Gastrocnemius medialis (tissue), 4 donors: ENCODE results near the gene SIAE. TPM values are rescaled to one million over a fixed set of nuclear protein-coding genes. Genes with fewer than 3 reads are reported as not detected.

ENCODE experiments used
- ATAC-seq, 2 donors: fragments of 150-250 bp; one replicate each; pipeline ENCODE4 v1.9.1; 2016
- DNase-seq, 2 donors: peaks; one replicate each; pipeline ENCODE4 v3.0.0-alpha.2; 2019
- H3K27ac ChIP-seq, 4 donors: fragments of 200-600 bp; sonication (generic); 1 replicate in 1 of 4; 2 replicates in 3 of 4; pipeline ENCODE4 v1.5.1; 2016 to 2018; ENCODE audit warnings: mild to moderate bottlenecking in 2 of 4, moderate library complexity in 1 of 4
- H3K27me3 ChIP-seq, 3 donors: fragments of 200-600 bp; sonication (generic) in 2 of 3; 1 replicate in 1 of 3; 2 replicates in 2 of 3; pipeline versions ENCODE4 v1.5.1 to v1.6.0; 2016 to 2019; ENCODE audit warnings: mild to moderate bottlenecking in 1 of 3, moderate library complexity in 1 of 3
- H3K36me3 ChIP-seq, 2 donors: fragments of 200-600 bp; sonication (generic) in 1 of 2; one replicate each; pipeline ENCODE4 v1.5.1; 2017 to 2018
- H3K4me1 ChIP-seq, 2 donors: fragments of 200-600 bp; sonication (generic) in 1 of 2; one replicate each; pipeline ENCODE4 v1.5.1; 2016 to 2017; ENCODE audit warnings: mild to moderate bottlenecking in 2 of 2
- H3K4me3 ChIP-seq, 4 donors: fragments of 200-600 bp; sonication (generic) in 3 of 4; 1 replicate in 1 of 4; 2 replicates in 3 of 4; pipeline ENCODE4 v1.5.1; 2016 to 2019; ENCODE audit warnings: mild to moderate bottlenecking in 2 of 4
- H3K9me3 ChIP-seq, 3 donors: fragments of 200-600 bp; sonication (generic) in 2 of 3; 1 replicate in 1 of 3; 2 replicates in 2 of 3; pipeline ENCODE4 v1.5.1; 2016 to 2019
- POLR2A ChIP-seq, 2 donors: fragments of 450-650 bp; IDR thresholded peaks; one replicate each; pipeline ENCODE4 v1.6.1; 2017; ENCODE audit warnings: antibody characterized with exemption in 2 of 2, mild to moderate bottlenecking in 2 of 2, moderate library complexity in 2 of 2
- in situ Hi-C, 4 donors: fragments of 200-750 bp; cut with MboI; loops; one replicate each; pipeline versions ENCODE4 v1.15.0 to v1.8.0; 2017; ENCODE audit warnings: low sequenced_read_pairs in 4 of 4
- intact Hi-C: fragments of 100-400 bp; cut with DNase I; formaldehyde crosslinking; loops from one replicate; pipeline ENCODE4 v1.15.1; 2023; ENCODE audit warnings: low total_unique reads
- total RNA-seq, 4 donors: library from RNA; depleted of rRNA; stranded (reverse); fragments of >200 nt; gene quantifications; one replicate each; pipeline versions ENCODE4 v1.1.0 to v1.2.3, GENCODE V29; 2016
- TF ChIP-seq, protein P1 (sequence below), 5 experiments: fragments of 450-650 bp in 3 of 5; fragments of 200-600 bp in 2 of 5; sonication (generic) in 2 of 5; IDR thresholded peaks in 4 of 5; conservative IDR thresholded peaks in 1 of 5; 1 replicate in 4 of 5; 2 replicates in 1 of 5; pipeline ENCODE4 v1.5.1; 2016 to 2019; ENCODE audit warnings: antibody characterized with exemption in 5 of 5, mild to moderate bottlenecking in 3 of 5, moderate library complexity in 3 of 5

SIAE gene
- total RNA-seq, 4 donors from 2014 or later: 8.2 to 12.7 (median 10.1) TPM

- in situ Hi-C loops (no loop called here), intact Hi-C loops (no loop called here)
- no peaks in the 10 kb centered on the region for H3K9me3 ChIP-seq
- TF ChIP-seq POLR2A (IDR thresholded peaks at IDR 0.05): no peak
- TF ChIP-seq, protein P1, sequence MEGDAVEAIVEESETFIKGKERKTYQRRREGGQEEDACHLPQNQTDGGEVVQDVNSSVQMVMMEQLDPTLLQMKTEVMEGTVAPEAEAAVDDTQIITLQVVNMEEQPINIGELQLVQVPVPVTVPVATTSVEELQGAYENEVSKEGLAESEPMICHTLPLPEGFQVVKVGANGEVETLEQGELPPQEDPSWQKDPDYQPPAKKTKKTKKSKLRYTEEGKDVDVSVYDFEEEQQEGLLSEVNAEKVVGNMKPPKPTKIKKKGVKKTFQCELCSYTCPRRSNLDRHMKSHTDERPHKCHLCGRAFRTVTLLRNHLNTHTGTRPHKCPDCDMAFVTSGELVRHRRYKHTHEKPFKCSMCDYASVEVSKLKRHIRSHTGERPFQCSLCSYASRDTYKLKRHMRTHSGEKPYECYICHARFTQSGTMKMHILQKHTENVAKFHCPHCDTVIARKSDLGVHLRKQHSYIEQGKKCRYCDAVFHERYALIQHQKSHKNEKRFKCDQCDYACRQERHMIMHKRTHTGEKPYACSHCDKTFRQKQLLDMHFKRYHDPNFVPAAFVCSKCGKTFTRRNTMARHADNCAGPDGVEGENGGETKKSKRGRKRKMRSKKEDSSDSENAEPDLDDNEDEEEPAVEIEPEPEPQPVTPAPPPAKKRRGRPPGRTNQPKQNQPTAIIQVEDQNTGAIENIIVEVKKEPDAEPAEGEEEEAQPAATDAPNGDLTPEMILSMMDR (IDR thresholded peaks at IDR 0.05 in 4 of 5, conservative IDR thresholded peaks at IDR 0.05 in 1 of 5): no peak
- H3K36me3 ChIP-seq: no peaks in the 10 kb centered on the region
- no peak for DNase-seq
- H3K4me1 ChIP-seq: no peaks in the 10 kb centered on the region
- no peak for ATAC-seq
- no peak overlapping the region for H3K4me3 ChIP-seq
- peaks cover 0 to 3% (median 0%) of the 10 kb centered on the region in 3 donors for H3K27me3 ChIP-seq
- no peak overlapping the region for H3K27ac ChIP-seq
These were observed 7.9 kb upstream of the SIAE start for GRCh38 chr11:124681421-124681820.

GRCh38 chr11:124678416-124678815 lies 4.9 kb upstream of the SIAE start:
- DNase-seq (no peak), ATAC-seq (no peak)
- Histone ChIP-seq H3K27ac (no peak overlapping the region), H3K4me3 (no peak overlapping the region), H3K4me1 (peaks cover 8 to 11% of the 10 kb centered on the region in 2 donors), H3K9me3 (no peaks in the 10 kb centered on the region), H3K27me3 (peaks cover 0 to 3% (median 0%) of the 10 kb centered on the region in 3 donors), H3K36me3 (no peaks in the 10 kb centered on the region)
- in situ Hi-C loops: loop anchor here in 1 of 4 donors (10.0 kb wide), 1 partner anchor 156 kb away; no protein-coding TSS in a partner anchor
- TF ChIP-seq, protein P1 (IDR thresholded peaks at IDR 0.05 in 4 of 5, conservative IDR thresholded peaks at IDR 0.05 in 1 of 5): no peak
- no peak for TF ChIP-seq POLR2A (IDR thresholded peaks at IDR 0.05)
- intact Hi-C loops: loop anchor here (10.0 kb wide), 1 partner anchor 916 kb away; the partner anchor contains the start of gene STT3A

DNA sequence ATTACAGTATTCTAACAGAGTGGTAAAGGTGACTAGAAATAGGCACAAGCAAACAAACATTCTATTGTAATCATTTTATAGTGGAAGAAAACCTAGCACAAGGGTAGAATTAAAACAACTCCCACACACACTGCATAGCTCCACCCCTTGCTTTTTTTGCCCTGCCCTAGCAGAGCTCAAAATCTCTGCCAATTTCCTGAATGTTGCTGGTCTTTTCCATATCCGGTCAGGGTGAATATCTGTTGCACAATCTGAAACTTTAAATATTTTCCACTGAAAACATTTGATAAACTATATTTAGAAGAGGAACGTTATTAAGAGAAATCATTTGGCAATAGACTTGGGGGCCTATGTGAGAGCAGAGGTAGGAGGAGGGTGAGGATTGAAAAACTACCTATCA lies 2.8 kb upstream of the SIAE start:
- in situ Hi-C loops (loop anchor here in 1 of 4 donors (10.0 kb wide), 1 partner anchor 158 kb away; no protein-coding TSS in a partner anchor), intact Hi-C loops (loop anchor here (10.0 kb wide), 1 partner anchor 918 kb away; the partner anchor contains the start of gene STT3A)
- H3K36me3 ChIP-seq: no peaks in the 10 kb centered on the region
- no peaks in the 10 kb centered on the region for H3K27me3 ChIP-seq
- H3K4me1 ChIP-seq: peaks cover 15 to 17% of the 10 kb centered on the region in 2 donors
- DNase-seq (no peak), ATAC-seq (peak in 1 of 2 donors; percentile 18)
- no peak overlapping the region for H3K4me3 ChIP-seq
- TF ChIP-seq, protein P1 (IDR thresholded peaks at IDR 0.05 in 4 of 5, conservative IDR thresholded peaks at IDR 0.05 in 1 of 5): no peak
- TF ChIP-seq POLR2A (IDR thresholded peaks at IDR 0.05): no peak
- H3K9me3 ChIP-seq: no peaks in the 10 kb centered on the region
- H3K27ac ChIP-seq: peak overlapping the region; percentile 24 to 66 (median 39)

- ATAC-seq (no peak), DNase-seq (no peak)
- intact Hi-C loops (loop anchor here (5.0 to 10.0 kb wide), 4 partner anchors 52 to 920 kb away; partner anchors contain the start of genes CCDC15, STT3A and TBRG1), in situ Hi-C loops (loop anchor here in 3 of 4 donors (5.0 to 10.0 kb wide), 3 partner anchors 88 to 163 kb away; partner anchors contain the start of gene ESAM (in 1 of the 3))
- H3K27me3 ChIP-seq: no peaks in the 10 kb centered on the region
- H3K9me3 ChIP-seq: no peaks in the 10 kb centered on the region
- H3K4me1 ChIP-seq: peaks cover 15 to 17% of the 10 kb centered on the region in 2 donors
- peak overlapping the region; percentile 77 to 83 (median 82) for H3K27ac ChIP-seq
- H3K4me3 ChIP-seq: peak overlapping the region; percentile 70 to 84 (median 76)
- H3K36me3 ChIP-seq: no peaks in the 10 kb centered on the region
- TF ChIP-seq, protein P1 (IDR thresholded peaks at IDR 0.05 in 4 of 5, conservative IDR thresholded peaks at IDR 0.05 in 1 of 5): no peak
- TF ChIP-seq POLR2A (IDR thresholded peaks at IDR 0.05): no peak
These were observed 1.0 kb upstream of the SIAE start for GRCh38 chr11:124674571-124674970.
